Mesenchymal stem cell (in vitro differentiated cells and primary cell): ENCODE data around the gene KRR1.

ENCODE experiments used
- DNase-seq: peaks from one replicate; pipeline ENCODE4 v3.0.0-alpha.2; 2013
- H2AFZ ChIP-seq: one replicate; pipeline ENCODE4 v1.6.1; 2013; ENCODE audit warnings: low read depth, mild to moderate bottlenecking, control low read depth, inconsistent platforms, low read length, moderate library complexity
- H2AK5ac ChIP-seq: 2 replicates; pipeline ENCODE4 v1.6.1; 2013; ENCODE audit warnings: low read length, moderate library complexity, mild to moderate bottlenecking, inconsistent platforms; ENCODE audit not compliant: severe bottlenecking
- H2BK120ac ChIP-seq: one replicate; pipeline ENCODE4 v1.6.1; 2013; ENCODE audit warnings: low read depth, mild to moderate bottlenecking, inconsistent platforms, low read length, moderate library complexity
- H2BK12ac ChIP-seq, 2 experiments: one replicate each; pipeline ENCODE4 v1.6.1; 2013; ENCODE audit warnings: inconsistent platforms in 2 of 2, low read length in 2 of 2, mild to moderate bottlenecking in 2 of 2, moderate library complexity in 2 of 2, control low read depth in 1 of 2
- H2BK15ac ChIP-seq: one replicate; pipeline ENCODE4 v1.6.1; 2013; ENCODE audit warnings: mild to moderate bottlenecking, low read depth, inconsistent platforms; ENCODE audit not compliant: poor library complexity, severe bottlenecking
- H2BK5ac ChIP-seq: 2 replicates; pipeline ENCODE4 v1.6.1; 2013; ENCODE audit warnings: low read depth, mild to moderate bottlenecking, low read length, control low read depth, inconsistent platforms; ENCODE audit not compliant: poor library complexity, severe bottlenecking
- H3K14ac ChIP-seq, 2 experiments: one replicate each; pipeline ENCODE4 v1.6.1; 2013; ENCODE audit warnings: inconsistent platforms in 2 of 2, low read length in 2 of 2, control low read depth in 1 of 2, mild to moderate bottlenecking in 1 of 2, moderate library complexity in 1 of 2
- H3K18ac ChIP-seq, 2 experiments: one replicate each; pipeline ENCODE4 v1.6.1; 2013; ENCODE audit warnings: inconsistent platforms in 2 of 2, low read length in 2 of 2, control low read depth in 1 of 2, low read depth in 1 of 2, mild to moderate bottlenecking in 1 of 2
- H3K23ac ChIP-seq, 2 experiments: one replicate each; pipeline ENCODE4 v1.6.1; 2013; ENCODE audit warnings: inconsistent platforms in 2 of 2, low read length in 2 of 2, mild to moderate bottlenecking in 2 of 2, moderate library complexity in 2 of 2, control low read depth in 1 of 2
- H3K27ac ChIP-seq: 2 replicates; pipeline ENCODE4 v1.5.1; 2013; ENCODE audit warnings: mild to moderate bottlenecking, moderate library complexity, low read length, control low read depth, inconsistent platforms; ENCODE audit not compliant: poor library complexity, severe bottlenecking
- H3K27me3 ChIP-seq, 2 experiments: 2 replicates each; pipeline versions ENCODE4 v1.6.1 to v1.7.0; 2013; ENCODE audit warnings: low read length in 2 of 2, mild to moderate bottlenecking in 2 of 2, moderate library complexity in 2 of 2, control low read depth in 1 of 2, inconsistent platforms in 1 of 2; ENCODE audit not compliant: control insufficient read depth in 1 of 2, insufficient read depth in 1 of 2
- H3K36me3 ChIP-seq, 2 experiments: 2 replicates each; pipeline versions ENCODE4 v1.6.1 to v1.7.0; 2013; ENCODE audit warnings: low read length in 2 of 2, control low read depth in 1 of 2, inconsistent platforms in 1 of 2, low read depth in 1 of 2, mild to moderate bottlenecking in 1 of 2; ENCODE audit not compliant: insufficient read depth in 2 of 2, control insufficient read depth in 1 of 2
- H3K4ac ChIP-seq, 2 experiments: one replicate each; pipeline ENCODE4 v1.6.1; 2013; ENCODE audit warnings: inconsistent platforms in 2 of 2, low read length in 2 of 2, mild to moderate bottlenecking in 2 of 2, moderate library complexity in 2 of 2, control low read depth in 1 of 2, low read depth in 1 of 2
- H3K4me1 ChIP-seq: 2 replicates; pipeline ENCODE4 v1.6.1; 2013; ENCODE audit warnings: low read depth, low read length, control low read depth; ENCODE audit not compliant: control insufficient read depth, insufficient read depth
- H3K4me2 ChIP-seq: 2 replicates; pipeline ENCODE4 v1.6.1; 2013; ENCODE audit warnings: low read length, mild to moderate bottlenecking, inconsistent platforms; ENCODE audit not compliant: poor library complexity, severe bottlenecking
- H3K4me3 ChIP-seq, 2 experiments: 2 replicates each; pipeline versions ENCODE4 v1.5.1 to v1.7.0; 2013; ENCODE audit warnings: low read length in 2 of 2, mild to moderate bottlenecking in 2 of 2, control low read depth in 1 of 2, low read depth in 1 of 2; ENCODE audit not compliant: insufficient read depth in 1 of 2
- H3K79me1 ChIP-seq: replicated peaks from 2 replicates; pipeline ENCODE4 v1.6.1; 2013; ENCODE audit warnings: mild to moderate bottlenecking, control low read depth, low read length, inconsistent platforms; ENCODE audit not compliant: poor library complexity, severe bottlenecking
- H3K9ac ChIP-seq: 2 replicates; pipeline ENCODE4 v1.7.0; 2013; ENCODE audit warnings: mild to moderate bottlenecking, low read length, moderate library complexity
- H3K9me3 ChIP-seq: 2 replicates; pipeline ENCODE4 v1.7.0; 2013; ENCODE audit warnings: mild to moderate bottlenecking, low read length; ENCODE audit not compliant: control insufficient read depth
- H4K8ac ChIP-seq: one replicate; pipeline ENCODE4 v1.6.1; 2013; ENCODE audit warnings: inconsistent platforms, mild to moderate bottlenecking, low read length, moderate library complexity
- H4K91ac ChIP-seq: one replicate; pipeline ENCODE4 v1.6.1; 2013; ENCODE audit warnings: mild to moderate bottlenecking, low read length, inconsistent platforms
- WGBS: methylation state at CpG from one replicate; pipeline ENCODE4 v1.1.7; 2013; ENCODE audit warnings: mixed read lengths; 5-methylcytosine and 5-hydroxymethylcytosine counted together

KRR1 gene

GRCh38 chr12:75476071-75476470 is 35.3 kb downstream of the KRR1 start:
- H3K27ac ChIP-seq: no peak overlapping the region
- no peak overlapping the region for H3K23ac ChIP-seq
- no peak overlapping the region for H3K4me2 ChIP-seq
- no peak overlapping the region for H2AK5ac ChIP-seq
- WGBS: no CpG with 5 or more reads among the region's 1 CpG
- no peak overlapping the region for H3K14ac ChIP-seq
- H3K4me3 ChIP-seq: no peak overlapping the region
- DNase-seq: no peak
- H3K27me3 ChIP-seq: no peaks in the 10 kb centered on the region
- no peak overlapping the region for H4K8ac ChIP-seq
- H3K18ac ChIP-seq: no peak overlapping the region
- H2BK15ac ChIP-seq: no peak overlapping the region
- no peaks in the 10 kb centered on the region for H3K36me3 ChIP-seq
- H2BK5ac ChIP-seq: no peak overlapping the region
- no peaks in the 10 kb centered on the region for H3K79me1 ChIP-seq
- no peak overlapping the region for H4K91ac ChIP-seq
- H2BK12ac ChIP-seq: no peak overlapping the region
- H2BK120ac ChIP-seq: no peak overlapping the region
- H3K9ac ChIP-seq: no peak overlapping the region
- no peak overlapping the region for H3K4ac ChIP-seq
- H3K9me3 ChIP-seq: no peaks in the 10 kb centered on the region
- no peaks in the 10 kb centered on the region for H3K4me1 ChIP-seq
- H2AFZ ChIP-seq: no peak overlapping the region

- H3K79me1 ChIP-seq: no peaks in the 10 kb centered on the region
- H3K36me3 ChIP-seq: no peaks in the 10 kb centered on the region
- no peak overlapping the region for H3K23ac ChIP-seq
- H2BK15ac ChIP-seq: no peak overlapping the region
- H2AK5ac ChIP-seq: no peak overlapping the region
- no peak overlapping the region for H4K91ac ChIP-seq
- no peak overlapping the region for H3K14ac ChIP-seq
- no peak overlapping the region for H3K4ac ChIP-seq
- H3K4me2 ChIP-seq: no peak overlapping the region
- H3K27ac ChIP-seq: no peak overlapping the region
- no peak overlapping the region for H2BK12ac ChIP-seq
- no peak for DNase-seq
- H3K27me3 ChIP-seq: no peaks in the 10 kb centered on the region
- H2BK5ac ChIP-seq: no peak overlapping the region
- no peak overlapping the region for H2BK120ac ChIP-seq
- no peaks in the 10 kb centered on the region for H3K9me3 ChIP-seq
- no peak overlapping the region for H3K18ac ChIP-seq
- no peak overlapping the region for H3K9ac ChIP-seq
- 89% methylated on average over 1 of the region's 2 CpGs for WGBS
- no peak overlapping the region for H3K4me3 ChIP-seq
- no peaks in the 10 kb centered on the region for H3K4me1 ChIP-seq
- no peak overlapping the region for H4K8ac ChIP-seq
- no peak overlapping the region for H2AFZ ChIP-seq
Observed at GRCh38 chr12:75474116-75474515, 37.3 kb downstream of the KRR1 start.

- no peak for DNase-seq
- Histone ChIP-seq H2BK120ac (no peak overlapping the region), H3K36me3 (no peaks in the 10 kb centered on the region), H3K9me3 (no peaks in the 10 kb centered on the region), H3K27ac (no peak overlapping the region), H3K23ac (no peak overlapping the region), H4K91ac (no peak overlapping the region), H2BK12ac (no peak overlapping the region), H3K14ac (no peak overlapping the region), H3K4ac (no peak overlapping the region), H2AFZ (no peak overlapping the region), H3K27me3 (no peaks in the 10 kb centered on the region), H3K18ac (no peak overlapping the region), H2BK5ac (no peak overlapping the region), H2BK15ac (no peak overlapping the region), H3K4me1 (no peaks in the 10 kb centered on the region), H3K9ac (no peak overlapping the region), H2AK5ac (no peak overlapping the region), H3K4me2 (no peak overlapping the region), H3K4me3 (no peak overlapping the region), H4K8ac (no peak overlapping the region), H3K79me1 (no peaks in the 10 kb centered on the region)
- WGBS: 93% methylated on average over 5 of the region's 6 CpGs
Observed at GRCh38 chr12:75471902-75472890, 39.2 kb downstream of the KRR1 start.

- Histone ChIP-seq H3K4me1 (no peaks in the 10 kb centered on the region), H3K4me3 (no peak overlapping the region), H2BK15ac (no peak overlapping the region), H2BK5ac (no peak overlapping the region), H2BK12ac (no peak overlapping the region), H3K36me3 (no peaks in the 10 kb centered on the region), H2AK5ac (no peak overlapping the region), H4K8ac (no peak overlapping the region), H3K23ac (no peak overlapping the region), H3K4ac (no peak overlapping the region), H4K91ac (no peak overlapping the region), H3K27ac (no peak overlapping the region), H3K14ac (no peak overlapping the region), H3K79me1 (no peaks in the 10 kb centered on the region), H3K9me3 (peaks cover 16% of the 10 kb centered on the region), H3K4me2 (no peak overlapping the region), H3K18ac (no peak overlapping the region), H3K27me3 (no peaks in the 10 kb centered on the region), H2AFZ (no peak overlapping the region), H2BK120ac (no peak overlapping the region), H3K9ac (no peak overlapping the region)
- DNase-seq: no peak
Observed at GRCh38 chr12:75460204-75460603, 51.2 kb downstream of the KRR1 start.
